ENCODE measurements around the gene KRT80. TPM values are rescaled to one million over a fixed set of nuclear protein-coding genes. Genes with fewer than 3 reads are reported as not detected.

The KRT80 gene
- total RNA-seq, 1 experiment from 2014 or later, result 8.8 TPM

DNA sequence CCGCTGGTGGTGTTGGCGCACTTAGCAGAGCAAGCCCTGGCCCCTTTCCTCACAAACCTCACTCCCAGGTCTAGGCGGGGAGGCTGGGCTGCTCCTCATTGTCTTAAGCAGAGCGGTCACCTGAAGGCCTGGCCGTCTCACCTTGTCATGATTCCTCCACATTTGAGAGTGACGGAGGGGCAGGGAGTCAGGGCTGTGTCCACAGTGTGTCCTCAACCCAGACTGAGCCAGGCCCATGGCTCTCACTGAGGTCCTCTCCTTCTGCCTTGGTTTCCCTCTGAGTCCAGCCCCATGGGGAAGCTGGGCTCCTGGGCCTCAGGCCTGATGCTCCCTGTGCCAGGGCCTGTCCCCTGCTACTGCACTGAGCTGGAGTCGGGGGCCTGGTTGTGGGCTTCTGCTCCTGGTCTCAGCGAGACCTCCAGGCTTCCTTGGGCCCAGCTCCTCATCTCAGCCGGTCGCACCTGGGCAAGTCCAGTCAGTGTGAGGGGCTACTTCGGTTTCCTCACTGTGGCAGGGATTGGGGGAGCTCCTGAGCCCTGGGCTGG lies 44.9 kb downstream of the KRT80 start:
- Histone ChIP-seq H3K4me2 (ENCODE audit: low read length) (peak overlapping the region; percentile 87), H2AFZ (ENCODE audit: low read depth, low read length, poor library complexity, severe bottlenecking) (no peak overlapping the region), H3K79me2 (ENCODE audit: insufficient read depth, low read length) (peaks cover 15% of the 10 kb centered on the region; the same call in 1 of the 2 replicates), H3K4me1 (ENCODE audit: control insufficient read depth in 1 of 2, insufficient read depth in 2 of 2, low read length in 2 of 2) (peaks cover 81 to 97% of the 10 kb centered on the region in 2 experiments), H4K20me1 (ENCODE audit: insufficient read depth) (no peaks in the 10 kb centered on the region), H3K27ac (ENCODE audit: low read depth, low read length) (peak overlapping the region; percentile 100), H3K27me3 (ENCODE audit: insufficient read depth, low read length) (no peaks in the 10 kb centered on the region), H3K4me3 (replicated peaks in 1 of 2; ENCODE audit: low read depth in 1 of 2, low read length in 2 of 2) (peak overlapping the region; percentile 46 to 55), H3K36me3 (ENCODE audit: control insufficient read depth in 1 of 2, insufficient read depth in 2 of 2, low read length in 2 of 2) (no peaks in the 10 kb centered on the region), H3K9me2 (ENCODE audit: insufficient read depth) (no peaks in the 10 kb centered on the region), H3K9ac (ENCODE audit: low read length) (peak overlapping the region; percentile 91), H3K9me3 (ENCODE audit: control insufficient read depth in 1 of 2, insufficient read depth in 1 of 2, low read depth in 1 of 2, low read length in 2 of 2) (no peaks in the 10 kb centered on the region)
- ChIA-PET CTCF (interaction anchor here (0.6 to 7.0 kb wide), 19 partner anchors 10 to 834 kb away, joined by 3 to 140 read pairs (median 8); no protein-coding TSS in a partner anchor), POLR2A (interaction anchor here (0.6 to 3.7 kb wide), 44 partner anchors 9 to 859 kb away, joined by 3 to 48 read pairs (median 5); partner anchors contain the start of genes EIF4B, KRT5, KRT8 and KRT80), RAD21 (ENCODE audit: low non-redundant PET in 1 of 2, low total read pairs in 2 of 2, uncharacterized antibody in 2 of 2, unreplicated experiment in 2 of 2) (interaction anchor here (0.6 to 1.5 kb wide), 7 partner anchors 10 to 1072 kb away, joined by 3 to 7 read pairs (median 3); no protein-coding TSS in a partner anchor)
- TSS peak; percentile 87 for BruUV-seq (replicated peaks)
- intact Hi-C loops (cut with micrococcal nuclease), result loop anchor here (5.0 kb wide), 1 partner anchor 725 kb away; no protein-coding TSS in a partner anchor
- peak; percentile 67 for TF ChIP-seq ZFX (IDR thresholded peaks at IDR 0.05)
- no peak for TF ChIP-seq ELF1 (IDR thresholded peaks at IDR 0.05; ENCODE audit: borderline replicate concordance, low read depth)
- DNase-seq (ENCODE audit: low read depth, low spot score) (no peak), ATAC-seq (peak; percentile 19)

DNA sequence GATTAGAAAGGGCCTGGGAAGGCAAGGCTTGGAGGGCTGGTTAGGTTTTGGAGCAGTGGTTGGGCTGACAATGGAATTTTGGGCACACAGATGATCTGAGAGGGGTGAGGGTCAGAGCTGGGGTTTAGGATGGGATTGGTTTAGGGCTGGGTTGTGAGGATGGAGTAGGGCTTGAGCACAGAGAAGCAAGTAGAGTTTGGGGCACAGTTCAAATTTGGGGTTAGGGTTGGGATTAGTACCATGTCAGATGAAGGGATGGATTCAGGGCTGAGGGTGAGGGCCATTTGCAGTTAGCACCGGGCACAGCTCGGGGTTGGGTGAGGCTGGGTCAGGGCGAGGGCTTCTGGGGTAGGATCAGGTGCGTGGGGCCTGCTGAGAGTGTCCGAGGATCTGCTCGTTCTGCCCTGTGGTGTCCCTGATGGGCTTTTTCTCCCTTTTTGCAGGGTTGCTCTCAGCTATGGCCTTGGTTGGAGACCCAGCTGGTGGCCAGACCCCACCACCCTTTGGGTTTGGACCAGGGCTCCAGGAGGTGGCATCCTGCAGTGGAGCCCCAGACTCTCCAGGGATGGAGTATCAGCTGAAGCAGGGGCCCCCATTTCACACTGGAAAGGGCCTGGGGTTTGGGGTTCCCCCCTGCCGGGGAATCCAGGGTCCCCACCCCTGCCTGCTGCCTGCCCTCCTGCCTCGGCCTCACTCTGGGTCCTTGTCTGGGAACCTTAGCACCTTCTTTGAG lies 45.6 kb downstream of the KRT80 start:
- peaks cover 78 to 97% of the 10 kb centered on the region in 2 experiments for H3K4me1 ChIP-seq (ENCODE audit: control insufficient read depth in 1 of 2, insufficient read depth in 2 of 2, low read length in 2 of 2)
- POLR2A ChIA-PET, result interaction anchor here (0.9 to 3.7 kb wide), 18 partner anchors 8 to 860 kb away, joined by 3 to 48 read pairs (median 7); partner anchors contain the start of genes EIF4B, KRT5, KRT8 and KRT80
- peaks cover 15% of the 10 kb centered on the region; the same call in 1 of the 2 replicates for H3K79me2 ChIP-seq (ENCODE audit: insufficient read depth, low read length)
- ATAC-seq (no peak), DNase-seq (ENCODE audit: low read depth, low spot score) (no peak)
- peak overlapping the region; percentile 87 for H3K4me2 ChIP-seq (ENCODE audit: low read length)
- no peaks in the 10 kb centered on the region for H3K9me2 ChIP-seq (ENCODE audit: insufficient read depth)
- intact Hi-C loops (cut with micrococcal nuclease), result loop anchor here (5.0 kb wide), 1 partner anchor 726 kb away; no protein-coding TSS in a partner anchor
- no peaks in the 10 kb centered on the region for H4K20me1 ChIP-seq (ENCODE audit: insufficient read depth)
- no TSS peak for BruUV-seq (replicated peaks)
- RAD21 ChIA-PET (ENCODE audit: low non-redundant PET in 1 of 2, low total read pairs in 2 of 2, uncharacterized antibody in 2 of 2, unreplicated experiment in 2 of 2), result interaction anchor here (1.3 to 1.5 kb wide), 4 partner anchors 10 to 733 kb away, joined by 3 to 7 read pairs (median 4); no protein-coding TSS in a partner anchor
- peak overlapping the region; percentile 46 to 55 for H3K4me3 ChIP-seq (replicated peaks in 1 of 2; ENCODE audit: low read depth in 1 of 2, low read length in 2 of 2)
- peak overlapping the region; percentile 100 for H3K27ac ChIP-seq (ENCODE audit: low read depth, low read length)
- no peak overlapping the region for H2AFZ ChIP-seq (ENCODE audit: low read depth, low read length, poor library complexity, severe bottlenecking)
- CTCF ChIA-PET, result interaction anchor here (1.1 to 7.0 kb wide), 12 partner anchors 11 to 735 kb away, joined by 3 to 140 read pairs (median 7); no protein-coding TSS in a partner anchor
- TF ChIP-seq POLR2AphosphoS5 (IDR thresholded peaks at IDR 0.05; ENCODE audit: low read depth, low read length) (peak; percentile 36), POLR2A (IDR thresholded peaks at IDR 0.05; ENCODE audit: borderline replicate concordance, extremely low read depth, insufficient read depth, insufficient read length) (no peak), SRF (IDR thresholded peaks at IDR 0.05; ENCODE audit: low read depth) (no peak)
- no peaks in the 10 kb centered on the region for H3K9me3 ChIP-seq (ENCODE audit: control insufficient read depth in 1 of 2, insufficient read depth in 1 of 2, low read depth in 1 of 2, low read length in 2 of 2)
- H3K36me3 ChIP-seq (ENCODE audit: control insufficient read depth in 1 of 2, insufficient read depth in 2 of 2, low read length in 2 of 2), result no peaks in the 10 kb centered on the region
- H3K27me3 ChIP-seq (ENCODE audit: insufficient read depth, low read length), result no peaks in the 10 kb centered on the region
- H3K9ac ChIP-seq (ENCODE audit: low read length), result peak overlapping the region; percentile 91
